CD4-positive, alpha-beta T cell treated with Interleukin-2 at 100 ng/mL for 4 hours (primary cell): ENCODE results near the gene CLDN9.
"Not testable (repeated sequence)": the region's sequence is repeated elsewhere in the genome, so short reads cannot be mapped to it uniquely, and the experiment has no call there.

ENCODE experiments used
- DNase-seq: peaks from one replicate; pipeline ENCODE4 v3.0.0-alpha.2; 2020; ENCODE audit warnings: low spot score

CLDN9 gene

GRCh38 chr16:3032624-3033023 lies 19.9 kb downstream of the CLDN9 start:
- no peak for DNase-seq

GRCh38 chr16:3035289-3035971 lies 22.7 kb downstream of the CLDN9 start:
- DNase-seq, result no peak

GRCh38 chr16:3035972-3036725 lies 23.4 kb downstream of the CLDN9 start:
- no peak for DNase-seq

GRCh38 chr16:3036726-3037315 lies 24.1 kb downstream of the CLDN9 start, which contains the start of gene BICDL2:
TSS of gene BICDL2 (minus strand) at chr16:3036944. CDS start at chr16:3035496, 1,448 bp downstream.
- DNase-seq, result no peak

GRCh38 chr16:3038256-3038655 lies 25.5 kb downstream of the CLDN9 start:
- DNase-seq, result no peak

- DNase-seq, result no peak
These were observed 26.2 kb downstream of the CLDN9 start for GRCh38 chr16:3038896-3039295.

GRCh38 chr16:3042376-3042775 lies 29.7 kb downstream of the CLDN9 start:
- no peak for DNase-seq

GRCh38 chr16:3044708-3045107 lies 32.0 kb downstream of the CLDN9 start:
- no peak for DNase-seq

- no peak for DNase-seq
These were observed 33.3 kb downstream of the CLDN9 start, which contains the start of gene MMP25 for GRCh38 chr16:3045758-3046640. TSS of gene MMP25 (plus strand) at chr16:3046561. CDS start at chr16:3046918, 357 bp downstream.

GRCh38 chr16:3046641-3047386 lies 34.1 kb downstream of the CLDN9 start:
- no peak for DNase-seq

GRCh38 chr16:3047387-3047720 lies 34.6 kb downstream of the CLDN9 start:
- DNase-seq, result no peak

GRCh38 chr16:3049921-3050481 lies 37.3 kb downstream of the CLDN9 start:
- no peak for DNase-seq

- no peak for DNase-seq
These were observed 37.8 kb downstream of the CLDN9 start for GRCh38 chr16:3050487-3050886.

GRCh38 chr16:3051009-3051408 lies 38.3 kb downstream of the CLDN9 start:
- no peak for DNase-seq

GRCh38 chr16:3051494-3051893 lies 38.8 kb downstream of the CLDN9 start:
- no peak for DNase-seq

GRCh38 chr16:3052571-3053329 lies 40.0 kb downstream of the CLDN9 start:
- DNase-seq, result not testable (repeated sequence)

- DNase-seq, result not testable (repeated sequence)
These were observed 40.6 kb downstream of the CLDN9 start for GRCh38 chr16:3053330-3053710.

GRCh38 chr16:3054965-3055733 lies 42.4 kb downstream of the CLDN9 start:
- no peak for DNase-seq

GRCh38 chr16:3055734-3056115 lies 43.0 kb downstream of the CLDN9 start:
- not testable (repeated sequence) for DNase-seq
